Measurements from ENCODE around the gene ABITRAM.

- no peak for TF ChIP-seq POLR2A (IDR thresholded peaks at IDR 0.05)
- TF ChIP-seq, protein P1, sequence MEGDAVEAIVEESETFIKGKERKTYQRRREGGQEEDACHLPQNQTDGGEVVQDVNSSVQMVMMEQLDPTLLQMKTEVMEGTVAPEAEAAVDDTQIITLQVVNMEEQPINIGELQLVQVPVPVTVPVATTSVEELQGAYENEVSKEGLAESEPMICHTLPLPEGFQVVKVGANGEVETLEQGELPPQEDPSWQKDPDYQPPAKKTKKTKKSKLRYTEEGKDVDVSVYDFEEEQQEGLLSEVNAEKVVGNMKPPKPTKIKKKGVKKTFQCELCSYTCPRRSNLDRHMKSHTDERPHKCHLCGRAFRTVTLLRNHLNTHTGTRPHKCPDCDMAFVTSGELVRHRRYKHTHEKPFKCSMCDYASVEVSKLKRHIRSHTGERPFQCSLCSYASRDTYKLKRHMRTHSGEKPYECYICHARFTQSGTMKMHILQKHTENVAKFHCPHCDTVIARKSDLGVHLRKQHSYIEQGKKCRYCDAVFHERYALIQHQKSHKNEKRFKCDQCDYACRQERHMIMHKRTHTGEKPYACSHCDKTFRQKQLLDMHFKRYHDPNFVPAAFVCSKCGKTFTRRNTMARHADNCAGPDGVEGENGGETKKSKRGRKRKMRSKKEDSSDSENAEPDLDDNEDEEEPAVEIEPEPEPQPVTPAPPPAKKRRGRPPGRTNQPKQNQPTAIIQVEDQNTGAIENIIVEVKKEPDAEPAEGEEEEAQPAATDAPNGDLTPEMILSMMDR (IDR thresholded peaks at IDR 0.05), result no peak
Measured at GRCh38 chr9:108933231-108933717, 926 bp upstream of the ABITRAM start.
